GM12878 (cell line): Measurements from ENCODE around the gene DDHD1. TPM values are rescaled to one million over a fixed set of nuclear protein-coding genes. Genes with fewer than 3 reads are reported as not detected.

Experiments
- ATF7 ChIP-seq: fragments of 450-650 bp; IDR thresholded peaks from 2 replicates; pipeline ENCODE4 v1.6.1; 2016; ENCODE audit warnings: low read depth, mild to moderate bottlenecking
- BRCA1 ChIP-seq: IDR thresholded peaks from 2 replicates; pipeline ENCODE4 v1.6.1; 2011; ENCODE audit warnings: low read depth, low read length, improper control_type of control experiment
- CHD4 ChIP-seq: fragments of 200-600 bp; sonication (generic); IDR thresholded peaks from 2 replicates; pipeline ENCODE4 v1.6.1; 2016; ENCODE audit warnings: mild to moderate bottlenecking
- EED ChIP-seq: sonication (generic); IDR thresholded peaks from 2 replicates; pipeline ENCODE4 v1.6.1; 2016; ENCODE audit warnings: antibody characterized with exemption, low read depth
- ESRRA ChIP-seq: IDR thresholded peaks from 2 replicates; pipeline ENCODE4 v1.6.1; 2012; ENCODE audit warnings: mild to moderate bottlenecking, low read length, improper control_type of control experiment
- FOS ChIP-seq: IDR thresholded peaks from 3 replicates; pipeline ENCODE4 v1.6.1; 2011; ENCODE audit warnings: borderline replicate concordance; ENCODE audit not compliant: insufficient read length; ENCODE audit errors: extremely low read depth
- FOXM1 ChIP-seq: IDR thresholded peaks from 2 replicates; pipeline ENCODE4 v1.6.1; 2012; ENCODE audit warnings: low read depth, mild to moderate bottlenecking, inconsistent platforms, low read length, moderate library complexity
- HDGF ChIP-seq: fragments of 450-650 bp; IDR thresholded peaks from 2 replicates; pipeline ENCODE4 v1.6.1; 2016; ENCODE audit warnings: antibody characterized with exemption
- HSF1 ChIP-seq: fragments of 150-350 bp; IDR thresholded peaks from 2 replicates; pipeline ENCODE4 v1.6.1; 2014; ENCODE audit warnings: mild to moderate bottlenecking, low read depth, low read length
- JUNB ChIP-seq: IDR thresholded peaks from 2 replicates; pipeline ENCODE4 v1.6.1; 2016; ENCODE audit warnings: antibody characterized with exemption, mild to moderate bottlenecking
- KLF5 ChIP-seq: fragments of 450-650 bp; IDR thresholded peaks from 2 replicates; pipeline ENCODE4 v1.6.1; 2014; ENCODE audit warnings: mild to moderate bottlenecking; ENCODE audit not compliant: partially characterized antibody
- NFYA ChIP-seq: IDR thresholded peaks from 2 replicates; pipeline ENCODE4 v1.6.1; 2011; ENCODE audit warnings: low read depth, mild to moderate bottlenecking, low read length, improper control_type of control experiment, borderline replicate concordance
- NR2F1 ChIP-seq: fragments of 450-650 bp; conservative IDR thresholded peaks from 2 replicates; pipeline ENCODE4 v1.6.1; 2017; ENCODE audit warnings: mild to moderate bottlenecking
- PKNOX1 ChIP-seq: fragments of 450-650 bp; IDR thresholded peaks from 2 replicates; pipeline ENCODE4 v1.6.1; 2016; ENCODE audit warnings: mild to moderate bottlenecking
- PML ChIP-seq: IDR thresholded peaks from 2 replicates; pipeline ENCODE4 v1.6.1; 2012; ENCODE audit warnings: low read length, inconsistent platforms
- POLR2A ChIP-seq: IDR thresholded peaks from 2 replicates; pipeline ENCODE4 v1.6.1; 2011; ENCODE audit warnings: low read depth, mild to moderate bottlenecking, low read length
- RAD21 ChIP-seq: IDR thresholded peaks from 2 replicates; pipeline ENCODE4 v1.6.1; 2011; ENCODE audit warnings: mild to moderate bottlenecking, low read depth, low read length, moderate library complexity; ENCODE audit not compliant: insufficient read depth
- RCOR1 ChIP-seq: conservative IDR thresholded peaks from 2 replicates; pipeline ENCODE4 v1.6.1; 2012; ENCODE audit warnings: low read depth, low read length, improper control_type of control experiment
- RUNX3 ChIP-seq: IDR thresholded peaks from 2 replicates; pipeline ENCODE4 v1.6.1; 2012; ENCODE audit warnings: low read length, inconsistent platforms
- SIN3A ChIP-seq: IDR thresholded peaks from 2 replicates; pipeline ENCODE4 v1.6.1; 2012; ENCODE audit warnings: low read depth, low read length, improper control_type of control experiment
- SPI1 ChIP-seq: IDR thresholded peaks from 2 replicates; pipeline ENCODE4 v1.6.1; 2011; ENCODE audit warnings: low read depth, mild to moderate bottlenecking, low read length, moderate library complexity, borderline replicate concordance; ENCODE audit not compliant: insufficient read depth
- SREBF1 ChIP-seq: IDR thresholded peaks from 2 replicates; pipeline ENCODE4 v1.6.1; 2012; ENCODE audit warnings: mild to moderate bottlenecking, low read length
- TCF12 ChIP-seq: IDR thresholded peaks from 2 replicates; pipeline ENCODE4 v1.6.1; 2011; ENCODE audit warnings: low read depth, mild to moderate bottlenecking, low read length
- USF1 ChIP-seq: IDR thresholded peaks from 2 replicates; pipeline ENCODE4 v1.6.1; 2011; ENCODE audit warnings: borderline replicate concordance, low read depth, mild to moderate bottlenecking, moderate library complexity, mixed read lengths, low read length; ENCODE audit not compliant: insufficient read depth; ENCODE audit errors: extremely low read length
- YBX1 ChIP-seq: fragments of 450-650 bp; IDR thresholded peaks from 2 replicates; pipeline ENCODE4 v1.6.1; 2016; ENCODE audit warnings: antibody characterized with exemption
- YY1 ChIP-seq: IDR thresholded peaks from 2 replicates; pipeline ENCODE4 v1.6.1; 2011; ENCODE audit warnings: low read depth, mild to moderate bottlenecking, low read length
- ZNF207 ChIP-seq: fragments of 450-650 bp; IDR thresholded peaks from 2 replicates; pipeline ENCODE4 v1.6.1; 2014; ENCODE audit warnings: antibody characterized with exemption, mild to moderate bottlenecking, borderline replicate concordance
- ZNF217 ChIP-seq: fragments of 450-650 bp; IDR thresholded peaks from 2 replicates; pipeline ENCODE4 v1.6.1; 2017; ENCODE audit warnings: antibody characterized with exemption, mild to moderate bottlenecking
- ZNF592 ChIP-seq: fragments of 450-650 bp; IDR thresholded peaks from 2 replicates; pipeline ENCODE4 v1.6.1; 2017; ENCODE audit warnings: mild to moderate bottlenecking, moderate library complexity
- polyA plus RNA-seq, 11 experiments: library from polyadenylated mRNA; depleted of rRNA in 4 of 11; unstranded in 6 of 11; stranded (reverse) in 5 of 11; fragments of >200 nt; fragmentation: Nextera tagmentation in 4 of 11; fragmentation: Illumina TruSeq in 1 of 11; extraction: Ambion mirVana in 4 of 11; extraction: Trizol in 1 of 11; gene quantifications; 1 replicate in 1 of 11; 2 replicates in 10 of 11; pipeline versions ENCODE4 v1.2.1 to v1.2.3, GENCODE V29; 2011 to 2016; ENCODE audit warnings: inconsistent platforms in 2 of 11, missing spikeins in 2 of 11, low read depth in 1 of 11
- total RNA-seq, 4 experiments: library from RNA; depleted of rRNA in 3 of 4; stranded (reverse); fragments of >200 nt in 3 of 4; fragmentation: Illumina TruSeq in 1 of 4; extraction: Trizol in 1 of 4; gene quantifications; 2 replicates each; pipeline versions ENCODE4 v1.2.1 to v1.2.3, GENCODE V29; 2013 to 2021

The DDHD1 gene
- total and polyA plus RNA-seq, 10 of the 15 experiments (the other 5 are each of a cell fraction or from before 2014, with no cell fraction given), result 7.7 to 52.3 (median 28.5) TPM

- TF ChIP-seq ZNF592 (no peak), TCF12 (no peak), ATF7 (peak; percentile 20; the same call in 1 of the 2 replicates), BRCA1 (no peak), KLF5 (no peak), NR2F1 (no peak), HSF1 (no peak), FOXM1 (peak; percentile 81; the same call in 1 of the 2 replicates), RAD21 (no peak), RUNX3 (peak; percentile 78; the same call in 1 of the 2 replicates), EED (no peak; the same call in 1 of the 2 replicates), YY1 (no peak), HDGF (no peak), FOS (no peak), CHD4 (no peak), PKNOX1 (no peak), SPI1 (no peak), ZNF207 (no peak), JUNB (peak; percentile 93), PML (no peak), USF1 (no peak), ZNF217 (no peak), YBX1 (no peak), NFYA (no peak), RCOR1 (no peak), POLR2A (no peak), ESRRA (no peak), SIN3A (no peak), SREBF1 (no peak)
Measured at GRCh38 chr14:53186532-53186931, 33.4 kb upstream of the DDHD1 start (continued).
